Kidney capillary endothelial cell (primary cell): ENCODE measurements around the gene IL7R.

ENCODE experiments used
- DNase-seq: peaks from one replicate; pipeline ENCODE4 v3.0.0-alpha.2; 2018; ENCODE audit warnings: low spot score

Gene IL7R, protein sequence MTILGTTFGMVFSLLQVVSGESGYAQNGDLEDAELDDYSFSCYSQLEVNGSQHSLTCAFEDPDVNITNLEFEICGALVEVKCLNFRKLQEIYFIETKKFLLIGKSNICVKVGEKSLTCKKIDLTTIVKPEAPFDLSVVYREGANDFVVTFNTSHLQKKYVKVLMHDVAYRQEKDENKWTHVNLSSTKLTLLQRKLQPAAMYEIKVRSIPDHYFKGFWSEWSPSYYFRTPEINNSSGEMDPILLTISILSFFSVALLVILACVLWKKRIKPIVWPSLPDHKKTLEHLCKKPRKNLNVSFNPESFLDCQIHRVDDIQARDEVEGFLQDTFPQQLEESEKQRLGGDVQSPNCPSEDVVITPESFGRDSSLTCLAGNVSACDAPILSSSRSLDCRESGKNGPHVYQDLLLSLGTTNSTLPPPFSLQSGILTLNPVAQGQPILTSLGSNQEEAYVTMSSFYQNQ

DNA sequence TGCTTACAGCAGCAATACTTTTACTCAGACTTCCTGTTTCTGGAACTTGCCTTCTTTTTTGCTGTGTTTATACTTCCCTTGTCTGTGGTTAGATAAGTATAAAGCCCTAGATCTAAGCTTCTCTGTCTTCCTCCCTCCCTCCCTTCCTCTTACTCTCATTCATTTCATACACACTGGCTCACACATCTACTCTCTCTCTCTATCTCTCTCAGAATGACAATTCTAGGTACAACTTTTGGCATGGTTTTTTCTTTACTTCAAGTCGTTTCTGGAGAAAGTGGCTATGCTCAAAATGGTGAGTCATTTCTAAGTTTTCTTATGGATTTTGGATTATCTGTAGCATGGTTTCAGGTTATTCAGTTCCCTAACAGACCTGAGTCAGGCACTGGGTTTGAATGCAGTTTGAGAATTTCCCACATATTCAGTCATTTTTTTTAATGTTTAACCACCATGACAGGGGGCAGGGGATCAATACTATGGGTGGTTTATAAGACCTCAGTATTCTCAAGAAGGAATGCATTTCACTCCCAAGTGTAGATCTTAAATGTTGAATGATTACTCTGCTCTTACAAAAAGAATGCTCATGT, at the start of gene IL7R:
Gene IL7R (plus strand): TSS at position 127 of the 587 bp plus-strand sequence. CDS start 87 bp downstream, at position 214.
- peak; percentile 16 for DNase-seq

DNA sequence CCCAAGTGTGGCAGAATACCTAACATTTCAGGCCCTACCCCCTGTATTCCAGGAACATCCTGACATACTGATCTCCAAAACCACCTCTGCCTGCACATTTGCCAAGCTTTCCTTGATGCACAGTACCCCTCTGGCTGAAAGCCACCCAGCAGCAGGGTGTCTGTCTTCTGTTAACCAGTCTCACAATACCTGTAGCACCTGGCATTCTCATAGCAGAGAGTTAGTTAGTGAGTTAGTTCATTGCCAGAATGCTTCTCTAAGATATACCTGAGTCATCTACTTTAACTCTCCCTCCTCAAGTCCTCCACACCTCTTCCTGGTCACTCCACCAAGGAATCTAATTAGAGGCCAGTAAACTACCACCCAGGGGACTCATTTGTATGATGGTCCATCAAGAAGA, 46.1 kb upstream of the IL7R start:
- DNase-seq = no peak

DNA sequence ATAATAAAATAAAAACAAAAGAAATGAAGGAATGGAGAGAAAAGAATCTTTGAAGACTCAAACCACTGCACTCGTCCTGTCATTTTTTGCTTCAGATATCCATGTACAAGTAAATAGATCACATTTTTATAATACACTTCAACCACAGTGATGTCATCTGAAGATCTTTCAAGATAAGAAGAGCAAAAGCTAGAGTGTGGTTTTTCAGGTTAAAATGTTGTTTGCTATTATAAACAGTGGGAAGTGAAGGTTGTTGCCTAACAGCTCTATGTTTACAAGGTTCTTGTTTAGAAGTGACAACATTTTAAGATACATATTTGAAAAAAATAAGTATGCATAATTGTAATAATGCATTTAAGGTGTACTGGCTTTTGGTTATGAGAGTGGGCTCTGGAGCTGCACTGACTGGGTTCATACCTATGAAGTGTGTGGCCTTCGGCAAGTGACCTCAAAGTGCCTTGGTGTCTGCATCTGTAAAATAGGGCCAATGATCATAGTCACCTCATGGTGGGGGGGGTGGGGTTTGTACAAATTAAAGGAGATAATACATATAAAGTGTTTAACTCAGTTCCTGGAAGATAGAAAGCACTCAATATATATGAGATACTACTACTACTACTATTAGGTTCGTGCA, 45.5 kb upstream of the IL7R start:
- no peak for DNase-seq

DNA sequence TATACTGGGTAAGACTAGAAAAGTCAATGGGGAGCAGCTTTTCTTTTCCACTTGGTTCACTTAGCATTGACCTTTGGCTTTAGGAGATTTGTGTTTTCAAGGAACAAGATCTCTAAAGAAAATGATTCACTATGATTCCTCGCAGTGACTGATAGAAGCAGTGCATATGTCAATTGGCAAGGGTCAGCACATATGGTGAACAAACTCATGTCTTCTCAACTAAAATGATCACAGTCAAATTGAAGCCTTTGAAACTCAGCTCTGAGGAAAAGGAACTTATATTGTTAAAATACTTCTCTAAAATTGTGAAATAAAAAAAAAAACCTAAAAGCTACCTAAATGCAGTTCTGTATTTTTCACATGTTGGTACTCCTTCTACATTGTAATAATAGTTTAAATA, 43.2 kb upstream of the IL7R start:
- DNase-seq = no peak

DNA sequence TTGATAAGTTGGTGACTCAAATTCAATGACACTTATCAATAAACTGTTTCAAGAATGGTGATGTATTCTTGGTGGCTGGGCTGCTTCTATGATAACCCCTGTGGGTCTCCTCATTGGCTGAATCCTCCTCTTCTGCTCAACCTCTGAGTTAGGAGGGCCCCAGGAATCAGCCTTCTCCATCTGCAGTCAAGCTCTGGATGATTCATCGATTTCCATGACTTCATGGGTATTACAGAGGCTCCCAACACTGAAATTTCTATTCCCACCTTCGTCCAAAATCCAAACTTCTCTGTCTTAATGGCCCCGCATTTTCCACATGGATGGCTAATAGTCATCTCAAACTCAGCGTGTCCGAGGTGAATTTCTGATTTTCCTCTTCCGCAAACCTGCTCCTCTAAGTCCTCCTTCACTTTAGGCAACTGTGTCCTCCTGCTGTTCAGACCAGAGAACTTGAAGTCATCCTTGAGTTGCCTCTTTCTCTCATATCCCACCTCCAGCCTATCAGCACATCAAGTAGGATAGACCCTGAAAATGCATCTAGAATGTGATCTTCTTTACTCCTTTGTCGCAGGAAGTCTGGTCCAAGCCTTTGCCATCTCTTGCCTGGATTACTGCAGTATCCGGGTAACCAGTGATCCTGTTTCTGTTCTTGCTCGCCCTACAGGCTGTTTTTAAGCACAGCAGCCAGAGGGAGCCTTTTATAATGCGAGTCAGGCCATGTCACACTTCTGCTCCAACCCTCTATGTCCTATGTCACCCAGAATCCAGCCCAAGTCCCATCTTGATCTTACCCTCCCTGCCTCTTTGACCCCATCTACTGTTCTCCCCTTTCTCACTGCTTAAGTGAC, 41.4 kb upstream of the IL7R start:
- peak; percentile 19 for DNase-seq

DNA sequence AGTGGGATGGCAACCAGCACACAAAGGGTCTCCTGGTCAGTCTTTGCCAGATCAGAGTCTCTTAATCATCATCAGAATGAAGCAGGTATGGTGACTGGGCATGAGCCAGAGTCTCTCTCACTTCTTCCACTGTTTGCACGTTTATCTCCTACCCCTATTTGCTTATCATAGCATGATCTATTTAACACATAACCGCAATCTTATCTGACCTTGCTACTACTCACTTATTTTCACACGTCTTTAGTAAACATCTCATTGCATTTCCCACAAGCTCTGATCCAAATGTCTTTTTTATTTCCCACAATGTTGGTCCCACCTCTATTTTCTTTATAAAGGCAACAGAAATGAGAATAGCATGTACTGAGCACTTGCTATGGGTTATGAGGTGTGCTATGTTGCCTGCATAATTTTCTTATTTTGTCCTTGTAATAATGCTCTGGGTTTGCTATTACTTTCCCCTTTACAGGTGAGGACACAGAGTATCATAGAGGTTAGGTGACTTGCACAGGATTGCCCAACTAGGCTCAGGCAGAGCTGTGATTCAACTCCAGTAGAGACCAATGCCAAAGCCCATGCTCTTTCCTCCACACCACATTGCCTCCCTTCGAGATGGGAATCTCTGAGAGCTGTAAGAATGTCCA, 39.7 kb upstream of the IL7R start:
- no peak for DNase-seq

DNA sequence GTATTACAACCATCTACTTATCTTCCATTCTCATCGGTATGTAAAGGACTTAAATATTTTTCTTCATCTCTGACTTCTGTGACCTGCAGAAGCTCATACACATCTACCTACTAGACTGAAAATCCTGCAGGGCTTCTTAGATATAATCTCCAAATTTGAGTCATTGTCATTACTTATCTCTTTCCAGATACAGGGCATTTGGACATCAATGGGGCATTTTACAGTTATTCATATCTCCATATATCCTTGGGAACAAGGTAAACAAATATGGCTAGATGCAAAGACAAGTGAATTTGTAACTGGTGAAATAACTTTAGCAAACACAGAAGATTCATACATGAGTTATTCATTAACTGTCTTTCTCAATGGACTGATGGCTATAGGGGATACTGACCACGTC, 37.7 kb upstream of the IL7R start:
- no peak for DNase-seq

DNA sequence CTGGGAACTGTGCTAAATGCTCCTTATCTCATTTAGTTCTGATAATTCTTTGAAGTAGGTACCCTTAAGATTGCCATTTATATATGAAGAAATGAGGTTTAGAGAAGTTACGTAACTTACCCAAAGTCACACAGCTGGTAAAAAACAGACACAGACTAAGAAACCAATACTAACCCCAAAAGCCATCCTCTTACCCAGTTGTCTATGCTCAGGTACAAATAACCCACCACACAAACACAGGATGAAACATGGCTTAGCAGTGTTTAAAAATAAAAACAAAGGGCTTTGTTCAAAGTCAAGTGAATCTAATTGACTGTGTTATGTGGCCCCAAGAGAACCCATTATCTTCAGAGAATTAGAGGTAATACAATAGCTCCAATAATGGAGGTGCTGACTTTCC, 37.0 kb upstream of the IL7R start:
- DNase-seq = no peak

DNA sequence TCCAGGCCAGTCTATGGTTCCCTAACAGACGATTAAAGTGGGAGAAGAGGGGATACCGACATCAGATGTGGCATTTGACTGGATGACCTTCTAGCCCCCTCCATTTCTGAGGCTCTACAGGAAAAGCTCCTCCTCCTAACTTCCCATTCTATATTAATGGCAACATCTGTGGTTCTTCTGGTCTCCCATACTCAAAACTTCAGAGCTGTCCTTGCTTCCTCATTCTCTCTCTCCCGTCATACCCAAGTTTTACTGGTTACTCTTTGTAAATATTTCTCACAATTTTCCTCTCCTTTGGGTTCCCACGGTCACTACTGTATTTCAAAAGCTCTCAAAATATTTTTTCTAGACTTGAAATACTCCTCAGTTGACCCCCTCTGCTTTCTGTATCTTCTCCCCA, 36.0 kb upstream of the IL7R start:
- no peak for DNase-seq

DNA sequence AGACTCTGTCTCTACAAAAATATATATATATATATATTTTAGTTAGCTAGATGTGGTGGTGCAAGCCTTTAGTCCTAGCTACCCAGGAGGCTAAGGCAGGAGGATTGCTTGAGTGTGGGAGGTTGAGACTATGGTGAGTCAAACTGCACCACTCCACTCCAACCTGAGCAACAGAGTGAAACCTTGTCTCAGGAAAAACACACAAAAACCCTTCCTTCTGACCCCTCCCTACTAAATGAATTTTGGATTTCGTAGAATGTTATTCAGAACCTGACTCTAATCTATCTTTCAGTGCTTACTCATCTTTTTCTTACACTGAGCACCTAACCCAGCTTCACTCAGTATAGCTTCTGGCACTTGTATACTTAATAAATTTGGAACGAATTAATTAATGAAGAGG, 35.2 kb upstream of the IL7R start:
- no peak for DNase-seq

DNA sequence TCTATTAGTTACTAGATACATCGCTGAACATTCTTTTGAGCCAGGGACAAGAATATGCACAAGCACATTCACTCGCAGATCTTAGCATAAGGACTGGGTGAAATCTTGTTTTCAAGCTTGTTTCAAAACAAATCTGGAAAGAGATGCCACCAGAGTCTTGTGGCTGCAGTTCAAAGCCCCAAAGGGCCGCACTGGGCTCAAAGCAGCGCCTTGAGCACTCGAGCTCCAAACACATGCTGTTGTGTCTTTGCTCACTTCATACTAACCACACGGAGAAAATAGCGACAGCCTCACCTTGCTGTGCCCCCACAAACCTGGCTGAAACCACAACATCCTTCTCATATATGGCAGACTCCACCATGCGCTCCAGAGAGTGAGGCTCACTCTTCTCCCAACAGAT, 34.2 kb upstream of the IL7R start:
- DNase-seq = no peak

DNA sequence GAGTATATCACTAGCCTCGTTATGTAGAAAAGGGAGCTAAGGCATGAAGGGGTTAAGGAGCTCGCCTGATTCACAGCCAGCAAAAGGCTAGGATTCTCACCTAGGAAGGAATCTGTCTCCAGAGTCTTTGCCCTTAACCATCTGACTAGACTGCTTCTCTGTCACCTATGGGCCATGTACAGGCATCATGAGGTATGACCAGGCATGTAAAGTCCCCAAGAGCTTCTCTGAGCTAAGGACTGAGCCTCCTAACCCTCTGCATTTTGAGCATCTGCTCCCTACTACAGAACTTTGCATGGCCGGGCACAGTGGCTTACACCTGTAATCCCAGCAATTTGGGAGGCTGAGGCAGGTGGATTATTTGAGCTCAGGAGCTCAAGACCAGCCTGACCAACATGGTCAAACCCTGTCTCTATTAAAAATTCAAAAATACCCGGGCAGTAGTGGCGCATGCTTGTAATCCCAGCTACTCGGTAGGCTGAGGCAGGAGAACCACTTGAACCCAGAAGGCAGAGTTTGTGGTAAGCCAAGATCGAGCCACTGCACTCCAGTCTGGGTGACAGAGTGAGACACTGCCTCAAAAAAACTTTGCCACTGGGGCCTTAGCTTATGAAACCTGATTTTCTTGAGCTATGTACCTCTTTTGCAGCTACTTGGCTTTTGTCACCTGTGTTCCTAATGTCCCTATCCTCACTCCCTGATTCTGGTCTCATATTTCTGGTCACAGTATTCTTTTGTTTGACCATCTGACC, 33.2 kb upstream of the IL7R start:
- no peak for DNase-seq

DNA sequence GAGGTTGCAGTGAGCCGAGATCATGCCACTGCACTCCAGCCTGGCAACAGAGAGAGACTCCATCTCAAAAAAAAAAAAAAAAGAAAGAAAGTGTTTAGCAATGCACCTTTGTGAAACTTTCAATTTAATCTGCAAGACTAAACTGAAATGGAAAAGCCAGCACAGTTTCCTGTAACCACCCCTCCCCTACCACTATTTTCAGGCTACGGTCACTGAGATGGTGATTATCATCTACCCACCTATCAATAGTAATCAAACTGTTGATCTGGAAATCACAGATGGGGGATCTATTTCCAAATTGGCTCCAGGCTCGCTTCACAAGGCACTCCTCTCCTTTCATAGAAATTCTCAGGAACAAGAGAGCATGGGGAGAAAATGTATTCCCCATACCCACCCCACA, 30.6 kb upstream of the IL7R start:
- DNase-seq = no peak

DNA sequence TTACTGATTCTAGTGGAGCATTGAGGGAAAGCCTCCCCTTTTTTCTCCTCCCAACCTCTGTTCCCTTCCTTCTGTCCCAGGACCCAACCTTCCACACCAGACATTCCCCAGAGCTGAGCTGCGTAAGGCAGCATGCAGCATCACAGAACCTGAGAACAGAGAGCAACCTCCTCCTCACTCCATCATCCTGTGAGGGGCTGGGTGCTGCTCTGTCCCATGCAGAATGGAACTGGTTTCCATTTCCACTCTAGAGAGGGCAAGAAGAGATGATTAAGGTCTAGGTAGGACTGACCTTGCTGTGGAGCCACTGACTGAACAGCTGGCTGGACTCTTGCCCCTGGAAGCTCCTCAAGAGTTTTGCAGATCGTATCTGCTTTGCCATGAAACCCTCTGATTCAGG, 30.1 kb upstream of the IL7R start:
- no peak for DNase-seq

DNA sequence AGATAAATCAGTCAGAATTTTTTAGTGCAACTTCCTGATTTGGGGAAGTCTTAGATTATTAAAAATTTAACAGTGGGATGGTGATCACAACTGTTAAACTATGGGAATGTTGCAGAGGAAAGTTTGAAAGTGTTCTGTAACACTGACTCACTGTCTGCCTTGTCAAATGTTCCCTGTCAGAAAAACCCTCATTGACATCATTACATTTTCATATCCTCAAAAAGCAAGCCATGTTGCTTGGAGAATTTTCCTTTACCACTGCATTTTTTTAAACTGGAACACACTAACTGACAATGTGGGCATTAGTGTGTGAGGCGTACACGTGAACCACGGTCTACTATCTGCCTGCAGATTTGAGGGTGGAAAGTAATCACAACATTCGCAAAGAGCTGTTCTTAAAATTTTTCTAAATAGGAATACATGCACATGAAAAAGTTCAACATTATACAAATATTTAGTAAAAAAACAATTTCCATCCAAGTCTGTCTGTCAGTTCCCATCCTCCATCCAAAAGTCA, 28.6 kb upstream of the IL7R start:
- no peak for DNase-seq

DNA sequence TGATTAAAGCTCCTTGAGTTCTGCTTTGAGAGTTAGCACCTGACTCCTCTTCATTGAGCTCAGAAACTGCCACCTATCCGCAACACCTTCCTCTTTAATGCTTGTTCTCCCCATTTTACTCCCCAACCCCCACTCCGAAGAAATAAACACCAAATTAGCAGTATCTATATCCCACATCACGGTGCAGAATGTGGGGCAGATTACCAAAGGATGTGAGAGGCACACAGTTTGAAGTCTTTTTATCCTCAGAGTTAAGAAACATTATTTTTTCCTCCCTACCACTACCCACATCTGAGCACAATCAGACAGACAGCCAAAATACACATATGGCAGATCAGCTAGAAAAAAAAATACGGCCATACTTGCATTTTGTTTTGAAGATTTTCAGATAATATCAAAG, 26.1 kb upstream of the IL7R start:
- no peak for DNase-seq

DNA sequence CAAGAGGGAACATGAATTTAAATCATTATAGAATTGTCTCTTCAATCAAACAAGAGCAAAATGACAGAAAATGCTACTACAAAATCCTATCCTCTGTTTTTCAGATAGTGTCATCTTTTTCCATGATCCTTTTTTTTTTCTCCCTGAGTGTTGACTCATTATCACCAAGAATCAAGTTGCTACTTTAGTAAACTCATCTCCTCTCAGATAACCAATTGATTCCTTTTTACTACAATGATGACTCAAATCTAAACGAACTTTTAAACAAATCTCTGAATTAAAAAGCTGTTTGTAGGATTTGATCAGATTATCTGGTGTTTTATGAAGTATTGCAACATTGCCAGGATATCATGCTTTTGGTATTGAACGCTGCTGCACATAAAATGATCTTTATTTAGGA, 23.9 kb upstream of the IL7R start:
- no peak for DNase-seq

DNA sequence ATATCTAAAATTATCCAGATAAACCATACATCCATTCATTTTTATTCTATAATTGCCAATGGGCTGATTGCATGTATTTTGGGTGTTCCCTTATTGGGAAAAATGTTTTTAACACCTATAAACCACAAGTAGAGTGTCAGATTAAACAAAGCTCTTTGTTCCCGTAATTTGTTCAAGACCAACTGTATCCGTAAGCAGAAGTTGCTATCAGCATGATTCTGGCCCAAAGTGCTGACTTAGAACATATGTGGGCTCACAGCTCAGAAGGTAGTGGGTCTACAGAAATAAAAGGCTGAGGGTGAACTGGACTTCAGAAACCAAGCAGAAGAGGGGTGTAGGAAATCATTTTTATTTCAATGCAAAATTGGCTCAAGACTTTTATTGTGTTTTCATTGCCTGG, 23.5 kb upstream of the IL7R start:
- no peak for DNase-seq

DNA sequence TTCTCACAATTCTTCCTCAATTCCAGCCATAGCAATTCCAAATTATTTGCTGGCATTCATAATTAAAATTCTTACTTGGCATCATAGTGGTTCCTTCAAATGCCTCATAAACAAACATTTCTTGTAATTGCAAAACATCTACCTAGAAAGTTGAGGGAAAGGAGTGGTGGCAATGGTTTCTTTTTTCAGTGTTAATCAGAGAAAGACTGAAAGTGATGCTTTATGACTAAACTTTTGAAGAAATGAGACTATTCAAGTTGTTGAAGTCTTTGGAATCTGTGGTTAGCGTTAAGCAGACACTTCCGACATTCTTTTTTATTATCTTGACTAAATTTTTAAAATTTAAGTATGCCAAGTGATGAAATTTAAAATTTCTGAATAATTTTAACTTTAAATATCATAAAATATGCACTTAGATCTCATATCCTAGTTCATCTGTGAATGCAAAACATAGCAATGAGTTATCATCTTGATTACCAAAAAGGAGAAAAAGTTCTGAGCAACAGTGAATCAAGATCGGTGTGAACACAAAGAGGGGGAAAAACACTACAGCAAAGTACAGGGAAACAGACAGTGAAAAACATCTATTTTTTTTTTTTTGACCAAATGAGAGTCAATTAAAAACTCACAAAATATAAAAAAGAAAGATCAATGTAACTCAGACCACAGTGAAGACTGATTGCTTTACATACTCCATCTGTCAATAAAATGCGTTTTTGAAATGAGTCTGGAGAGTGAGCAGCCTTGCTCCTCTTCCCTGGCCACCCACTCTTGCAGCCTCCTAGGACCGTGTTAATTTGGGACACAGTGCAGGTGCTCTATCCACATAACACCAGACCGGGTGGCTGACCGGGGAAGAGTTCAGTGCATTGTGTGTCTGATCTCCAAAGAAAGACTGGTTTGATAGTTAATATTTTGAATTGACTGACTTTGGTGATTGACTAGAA, 20.6 kb upstream of the IL7R start:
- DNase-seq = no peak
